ENCODE results near the gene PSG11. TPM values are rescaled to one million over a fixed set of nuclear protein-coding genes. Genes with fewer than 3 reads are reported as not detected.
"Not testable (repeated sequence)": the region's sequence is repeated elsewhere in the genome, so short reads cannot be mapped to it uniquely, and the experiment has no call there.

PSG11 gene
- total and polyA plus RNA-seq, 2 of the 4 experiments (the other 2 are of a cell fraction): 0.07 to 0.18 TPM

- H2BK5ac ChIP-seq (ENCODE audit: low read depth, low read length, poor library complexity, severe bottlenecking); H3K36me3 ChIP-seq (ENCODE audit: control insufficient read depth, insufficient read depth, low read length); H3K23ac ChIP-seq (ENCODE audit: low read depth, low read length); ATAC-seq (ENCODE audit: low read depth); in situ Hi-C loops (cut with MboI; ENCODE audit: low sequenced_read_pairs); H2BK20ac ChIP-seq (ENCODE audit: low read depth, low read length); H2BK15ac ChIP-seq (ENCODE audit: low read depth, low read length); intact Hi-C loops (cut with micrococcal nuclease); POLR2A ChIA-PET (ENCODE audit: unreplicated experiment); H3K4me1 ChIP-seq (ENCODE audit: control insufficient read depth, insufficient read depth, low read length); H3K56ac ChIP-seq (ENCODE audit: extremely low read depth, insufficient read depth, low read length); H3K14ac ChIP-seq (replicated peaks; ENCODE audit: low read depth, low read length); H3K27me3 ChIP-seq (ENCODE audit: control insufficient read depth, insufficient read depth, low read length); H4K20me1 ChIP-seq (ENCODE audit: insufficient read depth, low read length); H2AK5ac ChIP-seq (ENCODE audit: low read depth, low read length); H3K9me3 ChIP-seq (ENCODE audit: control insufficient read depth, insufficient read depth, low read length); H3K9ac ChIP-seq (ENCODE audit: low read depth, low read length); H3K4ac ChIP-seq (ENCODE audit: low read depth, low read length); BruUV-seq (replicated peaks); H2AFZ ChIP-seq (replicated peaks; ENCODE audit: low read length, poor library complexity); H4K5ac ChIP-seq (ENCODE audit: low read depth, low read length); H3K4me2 ChIP-seq (ENCODE audit: low read depth, low read length); DNase-seq; dilution Hi-C loops (cut with HindIII; ENCODE audit: low sequenced_read_pairs, unreplicated experiment); H3K27ac ChIP-seq (ENCODE audit: insufficient read depth, low read length); H4K8ac ChIP-seq (ENCODE audit: low read depth in 2 of 2, low read length in 2 of 2); H3K4me3 ChIP-seq (ENCODE audit: insufficient read depth, low read depth, low read length); H3K79me1 ChIP-seq (ENCODE audit: low read depth in 1 of 2, low read length in 2 of 2); H2AK9ac ChIP-seq (replicated peaks; ENCODE audit: low read depth, low read length, poor library complexity); H2BK120ac ChIP-seq (ENCODE audit: low read depth, low read length); H3K9me1 ChIP-seq (ENCODE audit: insufficient read depth, low read length); H3K18ac ChIP-seq (ENCODE audit: low read depth, low read length); H4K91ac ChIP-seq (ENCODE audit: insufficient read depth, low read depth, low read length): not testable (repeated sequence)
- CTCF ChIA-PET: interaction anchor here (1.0 kb wide), 1 partner anchor 40 kb away, joined by 4 read pairs; no protein-coding TSS in a partner anchor
- 100% methylated on average over 1 of the region's 3 CpGs; no CpG with 5 or more reads in 1 of the 2 experiments for WGBS, 2 experiments (ENCODE audit: extremely low coverage in 2 of 2, insufficient read length in 1 of 2)
Observed at GRCh38 chr19:43047966-43048365, 21.7 kb upstream of the PSG11 start.

- intact Hi-C loops (cut with micrococcal nuclease); H2AK9ac ChIP-seq (replicated peaks; ENCODE audit: low read depth, low read length, poor library complexity); H3K9me3 ChIP-seq (ENCODE audit: control insufficient read depth, insufficient read depth, low read length); H3K14ac ChIP-seq (replicated peaks; ENCODE audit: low read depth, low read length); H3K4me3 ChIP-seq (ENCODE audit: insufficient read depth, low read depth, low read length); H3K4me1 ChIP-seq (ENCODE audit: control insufficient read depth, insufficient read depth, low read length); H3K23ac ChIP-seq (ENCODE audit: low read depth, low read length); H2BK15ac ChIP-seq (ENCODE audit: low read depth, low read length); H3K18ac ChIP-seq (ENCODE audit: low read depth, low read length); H3K9me1 ChIP-seq (ENCODE audit: insufficient read depth, low read length); H4K20me1 ChIP-seq (ENCODE audit: insufficient read depth, low read length); H2BK20ac ChIP-seq (ENCODE audit: low read depth, low read length); H3K79me1 ChIP-seq (ENCODE audit: low read depth in 1 of 2, low read length in 2 of 2); H4K91ac ChIP-seq (ENCODE audit: insufficient read depth, low read depth, low read length); H4K5ac ChIP-seq (ENCODE audit: low read depth, low read length); POLR2A ChIA-PET (ENCODE audit: unreplicated experiment); H3K56ac ChIP-seq (ENCODE audit: extremely low read depth, insufficient read depth, low read length); H3K4me2 ChIP-seq (ENCODE audit: low read depth, low read length); CTCF ChIA-PET; ATAC-seq (ENCODE audit: low read depth); BruUV-seq (replicated peaks); in situ Hi-C loops (cut with MboI; ENCODE audit: low sequenced_read_pairs); dilution Hi-C loops (cut with HindIII; ENCODE audit: low sequenced_read_pairs, unreplicated experiment); H3K4ac ChIP-seq (ENCODE audit: low read depth, low read length); H3K27ac ChIP-seq (ENCODE audit: insufficient read depth, low read length); H3K27me3 ChIP-seq (ENCODE audit: control insufficient read depth, insufficient read depth, low read length); H3K9ac ChIP-seq (ENCODE audit: low read depth, low read length); H2AFZ ChIP-seq (replicated peaks; ENCODE audit: low read length, poor library complexity); H2BK120ac ChIP-seq (ENCODE audit: low read depth, low read length); H3K36me3 ChIP-seq (ENCODE audit: control insufficient read depth, insufficient read depth, low read length); DNase-seq; H2BK5ac ChIP-seq (ENCODE audit: low read depth, low read length, poor library complexity, severe bottlenecking); H2AK5ac ChIP-seq (ENCODE audit: low read depth, low read length); H4K8ac ChIP-seq (ENCODE audit: low read depth in 2 of 2, low read length in 2 of 2): not testable (repeated sequence)
- WGBS, 2 experiments (ENCODE audit: extremely low coverage in 2 of 2, insufficient read length in 1 of 2): no CpG with 5 or more reads among the region's 2 CpGs
Observed at GRCh38 chr19:43046578-43046977, 20.3 kb upstream of the PSG11 start.

Data from IMR-90 (cell line).